Liver (tissue), 9 donors: Measurements from ENCODE around the gene SKAP2. TPM values are rescaled to one million over a fixed set of nuclear protein-coding genes. Genes with fewer than 3 reads are reported as not detected.

Experiments
- DNase-seq: peaks from one replicate; pipeline ENCODE4 v3.0.0-alpha.2; 2017; ENCODE audit warnings: low spot score
- H3K27ac ChIP-seq, 2 donors: one replicate each; pipeline ENCODE4 v1.7.0; 2013; ENCODE audit warnings: inconsistent platforms in 2 of 2, low read length in 2 of 2, control low read depth in 1 of 2, low read depth in 1 of 2, mild to moderate bottlenecking in 1 of 2
- H3K27me3 ChIP-seq, 4 donors: one replicate each; pipeline versions ENCODE4 v1.6.1 to v1.7.0; 2013; ENCODE audit warnings: low read length in 3 of 4, inconsistent platforms in 1 of 4, mild to moderate bottlenecking in 1 of 4, moderate library complexity in 1 of 4; ENCODE audit not compliant: control insufficient read depth in 4 of 4, insufficient read depth in 4 of 4
- H3K36me3 ChIP-seq, 4 donors: one replicate each; pipeline versions ENCODE4 v1.6.1 to v1.7.0; 2013; ENCODE audit warnings: low read length in 3 of 4, mild to moderate bottlenecking in 3 of 4, low read depth in 1 of 4, moderate library complexity in 1 of 4; ENCODE audit not compliant: control insufficient read depth in 4 of 4, insufficient read depth in 3 of 4
- H3K4me1 ChIP-seq, 4 donors: one replicate each; pipeline versions ENCODE4 v1.6.1 to v1.7.0; 2013; ENCODE audit warnings: low read length in 3 of 4, mild to moderate bottlenecking in 3 of 4, moderate library complexity in 1 of 4; ENCODE audit not compliant: control insufficient read depth in 4 of 4, insufficient read depth in 4 of 4
- H3K4me3 ChIP-seq, 3 donors: one replicate each; pipeline versions ENCODE4 v1.6.1 to v1.7.0; 2013; ENCODE audit warnings: low read length in 3 of 3, control low read depth in 1 of 3, low read depth in 1 of 3, mild to moderate bottlenecking in 1 of 3
- H3K9ac ChIP-seq, 2 donors: one replicate each; pipeline ENCODE4 v1.7.0; 2013; ENCODE audit warnings: low read length in 2 of 2, mild to moderate bottlenecking in 2 of 2, moderate library complexity in 2 of 2, control low read depth in 1 of 2, low read depth in 1 of 2
- H3K9me3 ChIP-seq, 4 donors: one replicate each; pipeline versions ENCODE4 v1.6.1 to v1.7.0; 2013; ENCODE audit warnings: low read length in 3 of 4; ENCODE audit not compliant: control insufficient read depth in 4 of 4
- CTCF ChIP-seq: fragments of 150-350 bp; IDR thresholded peaks from 2 replicates; pipeline ENCODE4 v1.5.1; 2017; ENCODE audit warnings: improper control_type of control experiment, low read depth, low read length; ENCODE audit not compliant: missing input control
- EGR1 ChIP-seq, 2 donors: IDR thresholded peaks; 2 replicates each; pipeline ENCODE4 v1.6.1; 2016 to 2018; ENCODE audit warnings: antibody characterized with exemption in 2 of 2, low read depth in 2 of 2
- FOXA2 ChIP-seq: IDR thresholded peaks from 2 replicates; pipeline ENCODE4 v1.6.1; 2016; ENCODE audit warnings: antibody characterized with exemption
- GABPA ChIP-seq, 2 donors: IDR thresholded peaks in 1 of 2; conservative IDR thresholded peaks in 1 of 2; 2 replicates each; pipeline ENCODE4 v1.6.1; 2016; ENCODE audit warnings: antibody characterized with exemption in 2 of 2, mild to moderate bottlenecking in 1 of 2, moderate library complexity in 1 of 2
- HNF4A ChIP-seq, 2 donors: conservative IDR thresholded peaks; 2 replicates each; pipeline ENCODE4 v1.6.1; 2016; ENCODE audit warnings: antibody characterized with exemption in 2 of 2, mild to moderate bottlenecking in 2 of 2
- HNF4G ChIP-seq: IDR thresholded peaks from 2 replicates; pipeline ENCODE4 v1.6.1; 2016; ENCODE audit warnings: antibody characterized with exemption
- JUND ChIP-seq, 2 donors: IDR thresholded peaks; 2 replicates each; pipeline ENCODE4 v1.6.1; 2016; ENCODE audit warnings: antibody characterized with exemption in 2 of 2
- REST ChIP-seq: IDR thresholded peaks from 2 replicates; pipeline ENCODE4 v1.6.1; 2016; ENCODE audit warnings: antibody characterized with exemption, mild to moderate bottlenecking
- RXRA ChIP-seq, 2 donors: IDR thresholded peaks; 2 replicates each; pipeline ENCODE4 v1.6.1; 2017 to 2018; ENCODE audit warnings: antibody characterized with exemption in 2 of 2, mild to moderate bottlenecking in 1 of 2
- SP1 ChIP-seq: IDR thresholded peaks from 2 replicates; pipeline ENCODE4 v1.6.1; 2018; ENCODE audit warnings: antibody characterized with exemption, mild to moderate bottlenecking
- YY1 ChIP-seq: IDR thresholded peaks from 2 replicates; pipeline ENCODE4 v1.6.1; 2016; ENCODE audit warnings: antibody characterized with exemption, mild to moderate bottlenecking
- ZBTB33 ChIP-seq: IDR thresholded peaks from 2 replicates; pipeline ENCODE4 v1.6.1; 2016; ENCODE audit warnings: antibody characterized with exemption
- WGBS: extraction: QIAGEN DNeasy Blood & Tissue Kit; methylation state at CpG from one replicate; pipeline ENCODE4 v1.1.7; 2013; 5-methylcytosine and 5-hydroxymethylcytosine counted together
- polyA plus RNA-seq, 2 donors: library from polyadenylated mRNA; stranded (reverse) in 1 of 2; unstranded in 1 of 2; fragments of 200-250 nt in 1 of 2; fragments of >200 nt in 1 of 2; fragmentation: Nextera tagmentation in 1 of 2; extraction: Ambion mirVana in 1 of 2; gene quantifications; one replicate each; pipeline versions ENCODE4 v1.2.1 to v1.2.3, GENCODE V29; 2013 to 2015
- total RNA-seq, 2 donors: library from RNA; depleted of rRNA; stranded (reverse); fragments of >200 nt; gene quantifications; one replicate each; pipeline ENCODE4 v1.2.3, GENCODE V29; 2014
- TF ChIP-seq, protein P1 (sequence below): IDR thresholded peaks from 2 replicates; pipeline ENCODE4 v1.6.1; 2016; ENCODE audit warnings: antibody characterized with exemption
- TF ChIP-seq, protein P2 (sequence below): IDR thresholded peaks from 2 replicates; pipeline ENCODE4 v1.6.1; 2016; ENCODE audit warnings: antibody characterized with exemption
- donor health status: healthy.
- donor health status: healthy.
- donor health status: healthy.
- donor health status: healthy.
- donor health status: healthy.

The SKAP2 gene
- total and polyA plus RNA-seq, 4 donors = 3.4 to 9.2 (median 5.1) TPM

DNA sequence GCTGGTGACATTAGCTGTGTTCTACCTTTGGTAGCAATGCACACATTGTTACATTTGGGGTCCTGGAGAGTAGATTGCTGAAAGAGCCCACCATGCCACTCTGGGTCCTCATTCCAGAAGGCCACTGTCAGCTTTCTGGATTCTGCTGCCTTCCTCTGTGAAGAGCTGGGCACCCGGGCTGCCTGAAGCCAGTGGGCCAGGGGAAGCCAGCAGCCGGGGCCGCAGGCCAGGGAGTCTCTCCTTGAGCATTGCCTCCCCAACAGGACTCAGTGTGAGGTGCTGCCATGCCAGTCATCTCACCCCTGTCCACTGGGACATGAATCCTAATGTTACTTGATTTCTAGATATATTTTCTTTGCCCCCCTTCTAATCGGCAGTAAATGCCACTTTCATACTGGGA lies 234.0 kb downstream of the SKAP2 start:
- Histone ChIP-seq H3K4me3 (no peak overlapping the region), H3K9ac (no peak overlapping the region), H3K4me1 (no peaks in the 10 kb centered on the region), H3K27me3 (no peaks in the 10 kb centered on the region), H3K27ac (no peak overlapping the region), H3K36me3 (no peaks in the 10 kb centered on the region), H3K9me3 (no peaks in the 10 kb centered on the region)
- no peak for DNase-seq
- no peak for TF ChIP-seq EGR1 (IDR thresholded peaks at IDR 0.05; ENCODE audit: low read depth in 2 of 2)
- no peak for TF ChIP-seq YY1
- no peak for TF ChIP-seq ZBTB33
- TF ChIP-seq, protein P1, sequence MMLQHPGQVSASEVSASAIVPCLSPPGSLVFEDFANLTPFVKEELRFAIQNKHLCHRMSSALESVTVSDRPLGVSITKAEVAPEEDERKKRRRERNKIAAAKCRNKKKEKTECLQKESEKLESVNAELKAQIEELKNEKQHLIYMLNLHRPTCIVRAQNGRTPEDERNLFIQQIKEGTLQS = no peak
- no peak for TF ChIP-seq RXRA (IDR thresholded peaks at IDR 0.05)
- TF ChIP-seq, protein P2, sequence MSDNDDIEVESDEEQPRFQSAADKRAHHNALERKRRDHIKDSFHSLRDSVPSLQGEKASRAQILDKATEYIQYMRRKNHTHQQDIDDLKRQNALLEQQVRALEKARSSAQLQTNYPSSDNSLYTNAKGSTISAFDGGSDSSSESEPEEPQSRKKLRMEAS = no peak
- no peak for TF ChIP-seq CTCF
- WGBS = 92% methylated on average over 4 of the region's 4 CpGs

DNA sequence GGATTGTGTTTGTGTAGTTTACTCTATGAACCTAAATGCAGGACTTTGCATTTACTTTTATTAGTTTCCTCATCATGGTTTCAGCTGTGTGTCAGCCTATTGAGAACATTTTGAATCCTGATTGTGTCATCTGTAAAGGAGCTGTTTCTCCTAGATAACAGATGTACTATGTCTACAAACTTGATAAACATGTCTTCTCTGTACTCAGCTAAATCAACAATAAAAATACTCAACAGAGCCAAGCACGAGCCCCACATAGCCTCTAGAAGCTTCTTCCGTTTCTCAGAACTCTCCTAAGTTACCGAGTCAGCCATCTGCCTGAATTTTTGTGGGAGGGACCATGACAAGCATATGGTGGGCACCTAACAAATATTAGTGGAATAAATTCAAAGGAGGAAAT lies 234.7 kb downstream of the SKAP2 start:
- Histone ChIP-seq H3K4me3 (no peak overlapping the region), H3K9ac (no peak overlapping the region), H3K36me3 (no peaks in the 10 kb centered on the region), H3K9me3 (no peaks in the 10 kb centered on the region), H3K27ac (no peak overlapping the region), H3K4me1 (no peaks in the 10 kb centered on the region), H3K27me3 (no peaks in the 10 kb centered on the region)
- no peak for DNase-seq
- TF ChIP-seq JUND (IDR thresholded peaks at IDR 0.05) (no peak), SP1 (no peak), RXRA (IDR thresholded peaks at IDR 0.05) (no peak), HNF4A (conservative IDR thresholded peaks at IDR 0.05) (no peak), REST (no peak), YY1 (no peak), GABPA (IDR thresholded peaks at IDR 0.05 in 1 of 2, conservative IDR thresholded peaks at IDR 0.05 in 1 of 2) (no peak), HNF4G (no peak), FOXA2 (no peak)
- 79% methylated on average over 3 of the region's 3 CpGs for WGBS
